ENCODE data around the gene COL25A1.

The COL25A1 gene

GRCh38 chr4:109290918-109291317 lies 11.5 kb downstream of the COL25A1 start:
- no peak for DNase-seq

- DNase-seq, result no peak
Measured at GRCh38 chr4:109278594-109279031, 23.8 kb downstream of the COL25A1 start.

DNA sequence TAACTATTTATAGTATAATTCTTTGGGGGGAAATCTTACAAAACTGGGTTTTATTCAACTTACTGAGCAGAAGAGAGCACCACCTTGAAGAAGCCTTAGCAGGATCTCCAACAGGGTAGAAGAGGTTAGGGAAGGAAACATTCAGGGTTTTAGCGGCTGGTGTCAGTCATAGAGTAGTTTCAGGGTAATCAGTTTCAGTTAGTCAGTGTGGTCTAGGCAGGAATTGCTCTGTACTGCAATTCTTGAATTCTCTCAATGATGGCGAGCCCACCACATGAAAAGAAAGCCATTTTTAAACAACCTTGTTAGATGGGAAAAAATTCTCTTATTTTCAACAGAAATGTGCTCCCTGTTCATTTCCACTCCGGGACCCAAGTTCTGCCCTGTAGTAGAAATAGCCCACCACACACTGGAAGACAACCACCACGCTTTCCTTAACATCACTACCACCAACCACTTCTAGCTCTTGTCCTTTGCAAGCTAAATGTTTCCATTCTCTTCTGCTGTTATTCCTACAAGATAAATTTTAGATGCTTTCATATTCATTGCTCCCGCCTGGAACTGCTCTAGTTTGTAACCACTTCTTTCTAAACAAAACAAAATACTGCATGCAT lies 25.9 kb downstream of the COL25A1 start:
- no peak for DNase-seq

DNA sequence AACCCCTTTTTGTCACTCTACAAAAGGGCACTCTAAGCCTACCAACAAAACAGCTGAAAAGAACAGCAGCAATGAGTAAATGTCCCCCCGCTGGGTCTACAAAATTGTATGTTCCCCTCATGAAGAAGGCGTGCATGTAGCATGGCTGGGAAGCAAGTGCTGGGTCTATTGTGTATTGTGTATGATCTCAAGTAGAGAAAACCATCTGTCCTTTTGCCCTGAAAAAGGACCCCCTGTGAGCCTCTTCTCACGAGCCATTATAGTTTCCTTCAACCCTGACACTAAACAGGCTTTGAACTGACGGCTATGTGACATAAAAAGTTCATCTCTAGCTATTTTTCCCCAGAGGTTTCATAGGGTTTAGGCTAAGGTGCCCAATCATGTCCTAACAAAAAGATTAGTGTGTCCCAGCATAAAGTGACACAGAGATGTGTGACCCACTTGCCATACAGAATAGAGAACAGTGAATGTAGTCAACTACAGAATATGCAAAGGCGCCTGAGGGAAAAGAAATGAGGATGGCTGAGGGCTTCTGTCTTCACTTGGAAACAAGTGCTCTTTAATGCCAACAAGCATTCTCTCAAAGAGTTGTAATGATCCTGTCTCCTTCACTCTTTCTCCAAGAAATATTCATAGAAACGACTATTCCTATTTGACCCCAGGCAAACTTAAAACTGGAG lies 27.3 kb downstream of the COL25A1 start:
- no peak for DNase-seq

- DNase-seq, result no peak
Measured at GRCh38 chr4:109266891-109267290, 35.6 kb downstream of the COL25A1 start.

DNA sequence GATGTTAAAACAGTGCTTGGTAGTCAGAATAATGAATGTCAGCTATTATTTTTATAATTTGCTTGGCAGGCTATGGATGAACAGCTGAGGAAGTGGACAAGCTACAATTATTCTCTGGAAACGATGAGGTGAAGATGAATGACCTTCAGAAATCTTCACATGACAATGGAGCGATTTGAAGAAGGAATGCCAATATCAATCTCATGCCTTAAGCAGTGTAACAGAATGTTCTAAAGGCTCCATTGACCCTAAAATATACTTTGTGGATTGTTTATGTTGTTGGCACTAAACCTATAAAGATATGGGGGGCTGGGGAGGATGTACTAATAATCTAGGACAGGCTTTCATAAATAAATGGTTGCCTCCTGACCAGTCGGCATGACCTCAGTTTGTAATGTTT lies 36.2 kb downstream of the COL25A1 start:
- no peak for DNase-seq

DNA sequence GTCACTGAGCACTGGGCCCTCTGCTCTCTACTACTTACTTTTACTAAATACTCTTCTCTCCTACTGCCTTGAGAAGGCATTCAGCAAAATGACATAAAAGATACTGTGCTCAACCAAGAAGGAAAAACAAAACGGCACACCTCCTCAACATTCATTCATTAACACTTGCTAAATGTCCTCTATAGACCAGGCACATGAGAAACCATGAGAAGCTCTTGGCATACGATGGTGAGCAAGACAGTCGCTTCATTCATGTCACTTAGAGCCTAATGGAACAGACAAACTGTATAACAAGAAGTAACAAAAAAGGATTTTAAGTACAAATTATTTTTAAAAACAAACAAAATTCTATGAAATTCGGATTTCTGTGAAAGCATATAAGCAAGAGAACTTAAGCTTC lies 38.7 kb downstream of the COL25A1 start:
- DNase-seq, result no peak

DNA sequence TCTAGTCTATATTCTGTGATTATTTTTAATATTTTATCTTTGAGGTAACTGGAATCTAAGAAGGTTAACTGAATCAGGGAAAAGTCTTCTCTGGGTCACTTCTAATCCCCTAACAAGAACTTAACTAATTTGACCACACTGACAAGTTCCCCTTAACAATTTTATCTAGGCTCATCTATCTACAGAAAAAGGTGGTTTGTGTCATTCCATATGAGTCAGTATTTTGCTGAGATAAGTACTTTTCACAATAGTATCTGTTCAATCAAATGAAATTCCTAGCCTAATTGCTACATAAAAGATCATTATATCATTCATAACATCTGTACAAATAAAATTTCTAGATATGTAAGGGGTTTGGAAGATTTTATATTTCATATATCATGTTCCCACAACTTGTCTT lies 45.6 kb downstream of the COL25A1 start:
- no peak for DNase-seq

DNA sequence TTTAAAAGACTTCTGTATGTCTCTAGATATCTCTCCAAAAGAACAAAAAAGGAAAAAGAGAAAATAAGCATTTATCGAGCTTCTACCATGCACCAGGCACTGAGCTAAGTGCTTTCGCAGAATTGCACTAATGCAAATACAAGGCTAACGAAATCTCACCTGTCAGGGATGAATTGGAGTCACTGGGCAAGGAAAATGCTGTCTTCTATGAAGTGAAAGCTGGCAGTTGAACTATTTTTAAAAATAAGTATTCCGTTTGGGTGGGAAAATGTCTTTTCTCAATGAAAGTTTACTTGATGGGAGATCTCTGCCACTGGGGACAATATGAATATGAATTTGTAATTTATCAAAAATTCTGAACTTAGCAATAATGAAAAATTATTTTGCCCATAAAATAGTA lies 47.6 kb downstream of the COL25A1 start:
- no peak for DNase-seq

- no peak for DNase-seq
Measured at GRCh38 chr4:109251396-109251795, 51.1 kb downstream of the COL25A1 start.

DNA sequence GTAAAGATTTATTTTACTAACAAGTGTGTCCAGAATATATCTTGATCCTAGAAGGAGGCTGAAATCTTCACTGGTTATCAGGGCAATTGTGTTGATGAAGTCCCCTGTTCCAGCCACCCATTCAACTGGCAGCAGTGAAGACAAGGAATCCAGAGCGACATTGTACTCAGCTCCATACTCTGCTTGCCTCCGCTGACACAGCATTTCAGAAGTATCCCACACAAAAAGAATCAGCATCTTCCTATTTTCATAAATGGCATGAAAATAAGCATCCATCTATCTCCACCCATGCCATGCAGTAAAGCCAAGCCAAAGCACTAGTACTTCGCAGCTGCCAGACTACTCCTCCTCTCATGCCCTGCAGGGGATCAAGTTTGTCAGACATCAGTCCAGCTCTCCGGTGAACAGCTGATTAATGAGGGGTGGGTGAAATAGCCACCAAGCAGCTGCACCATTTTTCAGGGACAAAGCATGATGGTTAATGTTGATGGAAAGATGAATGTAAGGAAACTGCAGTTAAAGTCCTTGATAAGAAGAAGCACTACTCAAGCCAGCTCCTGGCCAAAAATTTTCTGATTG lies 54.0 kb downstream of the COL25A1 start:
- DNase-seq, result no peak

DNA sequence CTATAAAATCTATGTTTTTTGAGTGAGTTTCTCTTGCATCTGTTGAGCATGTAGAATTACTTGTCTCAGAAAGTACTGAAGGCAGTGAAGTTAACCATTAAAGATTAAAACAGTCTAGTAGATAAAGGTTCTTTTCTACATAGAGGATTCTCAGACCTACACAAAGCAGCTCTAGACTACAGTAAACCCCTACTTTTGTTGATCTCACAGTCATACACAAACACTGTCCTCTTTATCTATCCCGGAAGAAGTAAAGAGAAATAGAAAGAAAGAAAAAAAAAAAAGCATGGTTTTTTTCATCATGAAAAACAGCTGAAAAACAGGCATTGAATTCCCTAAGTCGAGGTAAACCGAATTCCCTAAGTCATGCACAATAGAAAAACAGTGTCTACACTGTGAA lies 58.6 kb downstream of the COL25A1 start:
- no peak for DNase-seq

- no peak for DNase-seq
Measured at GRCh38 chr4:109238746-109239145, 63.7 kb downstream of the COL25A1 start.

DNA sequence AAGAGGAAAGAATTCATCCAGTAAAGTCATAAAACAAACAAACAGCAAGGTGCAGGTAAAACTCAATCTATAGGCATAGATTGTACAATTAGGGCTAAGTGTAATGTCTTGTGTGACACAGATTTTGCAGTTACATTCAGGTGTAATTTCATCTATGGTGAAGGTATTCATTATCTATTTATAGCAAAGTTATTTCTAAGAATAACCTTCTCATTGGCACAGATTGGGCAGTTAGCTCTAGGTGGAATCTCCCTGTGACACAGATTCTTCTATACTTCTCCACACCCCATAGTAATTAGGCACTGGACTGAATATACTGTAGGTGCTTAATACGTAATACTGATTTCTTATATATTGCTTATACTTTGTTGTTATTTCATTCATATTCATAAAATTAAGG lies 66.8 kb downstream of the COL25A1 start:
- no peak for DNase-seq

DNA sequence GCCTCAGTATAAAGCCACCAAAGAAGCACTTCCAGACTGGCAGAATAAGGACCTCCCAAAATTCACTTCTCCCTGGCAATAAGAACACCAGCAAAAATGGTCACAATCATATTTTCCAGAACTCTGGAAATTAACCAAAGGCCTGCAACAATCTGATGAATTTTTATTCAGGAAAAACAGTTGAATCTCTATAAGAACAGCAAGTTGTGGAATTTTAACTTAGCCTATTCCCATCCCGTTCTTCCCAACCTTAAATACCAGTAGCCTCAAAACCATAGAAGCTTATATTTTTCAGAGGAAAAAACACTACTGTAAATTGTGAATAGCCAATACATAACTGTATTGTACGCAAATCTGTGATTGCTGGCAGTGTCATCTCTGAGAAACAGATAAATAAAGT lies 67.9 kb downstream of the COL25A1 start:
- no peak for DNase-seq

DNA sequence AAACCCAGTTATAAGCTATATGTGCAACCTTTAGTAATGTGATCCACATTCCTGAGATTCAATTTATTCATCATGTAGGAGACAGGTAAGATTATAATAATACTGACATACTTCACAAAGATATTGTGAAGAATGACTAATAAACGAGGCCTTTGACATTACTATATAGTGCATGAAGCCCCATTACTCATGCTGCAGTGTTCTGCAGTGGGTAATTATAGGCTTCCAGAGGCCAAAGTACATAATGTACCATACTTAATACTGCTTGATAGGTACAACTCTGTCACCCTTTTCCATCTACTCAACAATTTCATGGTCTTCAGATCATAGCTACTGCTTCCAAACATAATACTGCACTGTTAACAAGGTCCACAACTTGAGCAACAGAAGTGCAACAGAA lies 68.9 kb downstream of the COL25A1 start:
- DNase-seq, result no peak

- no peak for DNase-seq
Measured at GRCh38 chr4:109232681-109233080, 69.8 kb downstream of the COL25A1 start.

DNA sequence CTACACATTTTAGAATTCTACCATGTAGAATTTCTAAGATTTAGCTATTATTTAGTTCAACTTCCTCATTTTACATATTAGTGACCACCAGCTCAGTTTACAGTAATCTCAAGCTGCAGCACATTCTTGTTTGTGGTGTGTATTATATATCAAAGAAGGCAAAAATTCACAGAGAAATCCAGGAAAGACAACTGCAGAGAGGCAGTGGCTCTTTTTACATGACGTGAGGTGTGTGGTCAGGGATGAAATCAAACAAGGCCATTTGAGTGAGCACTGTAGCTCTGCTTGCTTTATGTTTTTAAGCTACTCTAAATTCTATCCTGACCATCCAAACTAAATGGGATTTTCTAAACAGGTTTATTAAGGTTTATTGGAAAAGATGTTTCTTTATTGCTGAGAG lies 71.1 kb downstream of the COL25A1 start:
- DNase-seq, result no peak

DNA sequence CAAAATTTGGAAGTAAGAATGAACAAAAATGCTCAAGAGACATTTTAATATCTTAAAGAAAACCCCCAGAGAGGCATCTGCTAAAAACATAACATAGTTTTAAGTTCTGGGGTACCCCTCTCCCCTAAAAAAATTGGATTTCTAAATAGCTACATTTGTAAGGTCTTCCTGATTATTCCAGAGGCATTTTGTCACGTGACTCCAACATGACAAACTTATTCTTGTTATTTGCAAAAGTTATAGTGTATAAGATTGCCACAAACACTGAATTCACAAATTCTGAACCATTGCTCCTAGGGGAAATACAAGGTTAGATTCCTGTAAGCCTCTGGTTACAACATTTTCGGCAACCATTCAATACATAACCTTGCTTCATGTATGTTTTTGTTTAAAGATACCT lies 73.4 kb downstream of the COL25A1 start:
- no peak for DNase-seq

- no peak for DNase-seq
Measured at GRCh38 chr4:109218288-109218687, 84.2 kb downstream of the COL25A1 start.

DNA sequence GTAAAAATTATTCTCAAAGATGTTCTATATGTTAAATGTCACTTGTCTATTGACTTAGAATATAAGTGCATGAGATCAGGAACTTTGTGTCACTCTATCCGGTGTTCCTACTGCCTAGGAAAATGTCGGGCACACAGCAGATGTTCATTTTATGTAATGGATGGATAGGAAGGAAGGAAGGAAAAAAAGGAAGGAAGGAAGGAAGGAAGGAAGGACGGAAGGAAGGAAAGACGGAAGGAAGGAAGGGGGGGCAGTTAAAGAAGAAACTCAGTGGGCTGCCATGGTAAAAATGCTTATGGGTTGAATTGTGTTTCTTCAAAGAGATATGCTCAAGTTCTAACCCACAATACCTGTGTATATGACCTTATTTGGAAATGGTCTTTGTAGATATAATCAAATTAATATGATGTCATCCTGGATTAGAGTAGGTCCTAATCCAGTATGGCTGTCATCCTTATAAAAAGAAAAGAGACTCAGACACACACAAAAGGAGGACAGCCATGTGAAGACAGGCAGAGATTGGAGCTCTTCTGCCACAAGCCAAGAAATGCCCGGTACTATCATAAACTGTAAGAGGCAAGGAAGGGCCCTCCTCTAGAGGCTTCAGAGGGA lies 86.3 kb downstream of the COL25A1 start:
- DNase-seq, result no peak

- no peak for DNase-seq
Measured at GRCh38 chr4:109215506-109215905, 87.0 kb downstream of the COL25A1 start.

DNA sequence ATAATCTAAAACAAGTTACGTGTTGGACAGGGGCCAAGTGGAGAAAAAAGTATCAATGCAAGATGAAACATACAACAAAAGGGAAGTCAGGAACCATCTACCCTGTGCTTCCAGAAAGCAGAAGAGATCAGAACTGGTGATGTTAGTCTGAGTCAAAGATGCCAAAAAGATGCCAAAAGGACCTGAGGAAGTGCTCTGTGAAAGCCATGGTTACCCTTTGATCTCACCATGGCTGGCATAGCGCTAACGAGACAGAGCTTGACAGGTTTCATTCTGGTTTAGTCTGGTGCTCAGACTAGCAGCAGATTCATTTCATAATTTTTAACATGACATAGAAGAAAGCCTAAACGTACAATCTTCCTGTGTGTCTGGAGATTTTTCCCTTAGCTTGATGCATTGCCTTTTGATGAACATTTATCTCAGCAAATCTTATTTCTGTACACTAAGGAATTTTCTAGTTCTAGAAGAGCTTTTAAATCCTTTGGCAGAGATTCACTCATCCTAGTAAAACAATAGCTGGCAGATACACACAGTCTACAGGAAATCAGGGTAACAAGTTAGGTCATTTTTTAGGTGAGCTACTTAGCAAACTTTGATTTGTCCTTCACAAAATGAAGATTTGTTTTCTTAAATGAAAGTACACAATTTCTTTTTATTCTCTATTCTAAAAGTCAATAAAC lies 87.7 kb downstream of the COL25A1 start:
- DNase-seq, result no peak

DNA sequence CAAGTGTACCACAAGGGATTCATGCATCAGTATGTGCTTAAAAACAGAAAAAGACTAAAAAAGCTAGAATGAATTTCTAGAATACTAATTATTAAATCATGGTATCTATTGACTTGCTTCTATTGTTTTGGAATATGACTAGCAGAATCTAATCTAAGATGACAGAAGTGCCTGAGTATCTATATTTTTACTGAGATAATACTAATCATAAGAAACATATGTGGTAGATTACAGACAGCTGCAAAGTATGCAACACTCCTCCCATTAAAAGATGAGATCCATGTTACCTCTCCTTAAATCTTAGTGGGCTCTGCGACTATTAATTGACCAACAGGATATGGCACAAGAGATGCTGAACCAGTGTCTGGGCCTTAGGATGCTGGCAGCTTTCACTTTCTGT lies 89.4 kb downstream of the COL25A1 start:
- no peak for DNase-seq
